ENCODE data around the gene SDK1. TPM values are rescaled to one million over a fixed set of nuclear protein-coding genes. Genes with fewer than 3 reads are reported as not detected.

SDK1 gene
- total and polyA plus RNA-seq, 4 donors, result 1.9 to 46.3 (median 12.4) TPM

- H3K4me3 ChIP-seq (ENCODE audit: low read length in 2 of 2), result no peak overlapping the region
- no peaks in the 10 kb centered on the region for H3K27me3 ChIP-seq (ENCODE audit: control insufficient read depth in 1 of 2, insufficient read depth in 2 of 2, low read length in 1 of 2)
- WGBS, 2 donors, result 93 to 95% methylated on average over 4 of the region's 4 CpGs
- DNase-seq, result no peak
- no peak overlapping the region for H3K27ac ChIP-seq (ENCODE audit: low read depth in 1 of 2, low read length in 2 of 2)
- no peaks in the 10 kb centered on the region for H3K4me1 ChIP-seq (ENCODE audit: control insufficient read depth in 1 of 2, insufficient read depth in 2 of 2, low read length in 2 of 2)
- H3K36me3 ChIP-seq (ENCODE audit: control insufficient read depth in 1 of 2, insufficient read depth in 2 of 2, low read length in 1 of 2), result peaks cover 0 to 2% of the 10 kb centered on the region in 2 donors
- ATAC-seq (ENCODE audit: low FRiP score), result no peak
- no peaks in the 10 kb centered on the region for H3K9me3 ChIP-seq (ENCODE audit: control insufficient read depth, low read length)
- intact Hi-C loops (cut with DNase I), result no loop called here
Observed at GRCh38 chr7:3643091-3643490, 342.0 kb downstream of the SDK1 start.

- Histone ChIP-seq H3K4me1 (ENCODE audit: control insufficient read depth in 1 of 2, insufficient read depth in 2 of 2, low read length in 2 of 2) (no peaks in the 10 kb centered on the region), H3K27ac (ENCODE audit: low read depth in 1 of 2, low read length in 2 of 2) (no peak overlapping the region), H3K9me3 (ENCODE audit: control insufficient read depth, low read length) (no peaks in the 10 kb centered on the region), H3K4me3 (ENCODE audit: low read length in 2 of 2) (no peak overlapping the region), H3K36me3 (ENCODE audit: control insufficient read depth in 1 of 2, insufficient read depth in 2 of 2, low read length in 1 of 2) (peaks cover 0 to 3% of the 10 kb centered on the region in 2 donors), H3K27me3 (ENCODE audit: control insufficient read depth in 1 of 2, insufficient read depth in 2 of 2, low read length in 1 of 2) (no peaks in the 10 kb centered on the region)
- ATAC-seq (ENCODE audit: low FRiP score), result no peak
- 95 to 97% methylated on average over 2 of the region's 2 CpGs for WGBS, 2 donors
- intact Hi-C loops (cut with DNase I), result no loop called here
- no peak for DNase-seq
Observed at GRCh38 chr7:3648276-3648675, 347.2 kb downstream of the SDK1 start.

- Histone ChIP-seq H3K9me3 (ENCODE audit: control insufficient read depth, low read length) (no peaks in the 10 kb centered on the region), H3K36me3 (ENCODE audit: control insufficient read depth in 1 of 2, insufficient read depth in 2 of 2, low read length in 1 of 2) (peaks cover 0 to 3% of the 10 kb centered on the region in 2 donors), H3K27me3 (ENCODE audit: control insufficient read depth in 1 of 2, insufficient read depth in 2 of 2, low read length in 1 of 2) (no peaks in the 10 kb centered on the region), H3K27ac (ENCODE audit: low read depth in 1 of 2, low read length in 2 of 2) (no peak overlapping the region), H3K4me1 (ENCODE audit: control insufficient read depth in 1 of 2, insufficient read depth in 2 of 2, low read length in 2 of 2) (no peaks in the 10 kb centered on the region), H3K4me3 (ENCODE audit: low read length in 2 of 2) (no peak overlapping the region)
- no peak for DNase-seq
- no peak for ATAC-seq (ENCODE audit: low FRiP score)
- WGBS, 2 donors, result 91 to 93% methylated on average over 2 of the region's 2 CpGs
- intact Hi-C loops (cut with DNase I), result no loop called here
Observed at GRCh38 chr7:3649250-3649649, 348.2 kb downstream of the SDK1 start.

GRCh38 chr7:3649678-3650440 lies 348.8 kb downstream of the SDK1 start:
- 91% methylated on average over 10 of the region's 10 CpGs for WGBS, 2 donors
- H3K27ac ChIP-seq (ENCODE audit: low read depth in 1 of 2, low read length in 2 of 2), result no peak overlapping the region
- no peaks in the 10 kb centered on the region for H3K27me3 ChIP-seq (ENCODE audit: control insufficient read depth in 1 of 2, insufficient read depth in 2 of 2, low read length in 1 of 2)
- no peaks in the 10 kb centered on the region for H3K9me3 ChIP-seq (ENCODE audit: control insufficient read depth, low read length)
- peak; percentile 41 for ATAC-seq (ENCODE audit: low FRiP score)
- no peaks in the 10 kb centered on the region for H3K4me1 ChIP-seq (ENCODE audit: control insufficient read depth in 1 of 2, insufficient read depth in 2 of 2, low read length in 2 of 2)
- no peak for DNase-seq
- intact Hi-C loops (cut with DNase I), result no loop called here
- H3K4me3 ChIP-seq (ENCODE audit: low read length in 2 of 2), result no peak overlapping the region
- H3K36me3 ChIP-seq (ENCODE audit: control insufficient read depth in 1 of 2, insufficient read depth in 2 of 2, low read length in 1 of 2), result peaks cover 0 to 3% of the 10 kb centered on the region in 2 donors

- Histone ChIP-seq H3K27me3 (ENCODE audit: control insufficient read depth in 1 of 2, insufficient read depth in 2 of 2, low read length in 1 of 2) (no peaks in the 10 kb centered on the region), H3K4me3 (ENCODE audit: low read length in 2 of 2) (no peak overlapping the region), H3K4me1 (ENCODE audit: control insufficient read depth in 1 of 2, insufficient read depth in 2 of 2, low read length in 2 of 2) (no peaks in the 10 kb centered on the region), H3K27ac (ENCODE audit: low read depth in 1 of 2, low read length in 2 of 2) (no peak overlapping the region), H3K9me3 (ENCODE audit: control insufficient read depth, low read length) (no peaks in the 10 kb centered on the region), H3K36me3 (ENCODE audit: control insufficient read depth in 1 of 2, insufficient read depth in 2 of 2, low read length in 1 of 2) (peaks cover 0 to 3% of the 10 kb centered on the region in 2 donors)
- no peak for DNase-seq
- 93 to 97% methylated on average over 2 of the region's 2 CpGs for WGBS, 2 donors
- intact Hi-C loops (cut with DNase I), result no loop called here
- no peak for ATAC-seq (ENCODE audit: low FRiP score)
Observed at GRCh38 chr7:3650844-3651243, 349.8 kb downstream of the SDK1 start.

- DNase-seq (no peak), ATAC-seq (ENCODE audit: low FRiP score) (no peak)
- H3K36me3 ChIP-seq (ENCODE audit: control insufficient read depth in 1 of 2, insufficient read depth in 2 of 2, low read length in 1 of 2), result peaks cover 0 to 3% of the 10 kb centered on the region in 2 donors
- intact Hi-C loops (cut with DNase I), result no loop called here
- no peaks in the 10 kb centered on the region for H3K9me3 ChIP-seq (ENCODE audit: control insufficient read depth, low read length)
- WGBS, 2 donors, result 93% methylated on average over 7 of the region's 7 CpGs
- H3K27ac ChIP-seq (ENCODE audit: low read depth in 1 of 2, low read length in 2 of 2), result no peak overlapping the region
- no peaks in the 10 kb centered on the region for H3K27me3 ChIP-seq (ENCODE audit: control insufficient read depth in 1 of 2, insufficient read depth in 2 of 2, low read length in 1 of 2)
- H3K4me1 ChIP-seq (ENCODE audit: control insufficient read depth in 1 of 2, insufficient read depth in 2 of 2, low read length in 2 of 2), result no peaks in the 10 kb centered on the region
- no peak overlapping the region for H3K4me3 ChIP-seq (ENCODE audit: low read length in 2 of 2)
Observed at GRCh38 chr7:3655635-3656034, 354.6 kb downstream of the SDK1 start.

GRCh38 chr7:3657206-3657605 lies 356.2 kb downstream of the SDK1 start:
- H3K27me3 ChIP-seq (ENCODE audit: control insufficient read depth in 1 of 2, insufficient read depth in 2 of 2, low read length in 1 of 2), result no peaks in the 10 kb centered on the region
- no peak overlapping the region for H3K27ac ChIP-seq (ENCODE audit: low read depth in 1 of 2, low read length in 2 of 2)
- peaks cover 0 to 3% of the 10 kb centered on the region in 2 donors for H3K36me3 ChIP-seq (ENCODE audit: control insufficient read depth in 1 of 2, insufficient read depth in 2 of 2, low read length in 1 of 2)
- WGBS, 2 donors, result 76 to 85% methylated on average over 6 of the region's 6 CpGs
- H3K9me3 ChIP-seq (ENCODE audit: control insufficient read depth, low read length), result no peaks in the 10 kb centered on the region
- H3K4me1 ChIP-seq (ENCODE audit: control insufficient read depth in 1 of 2, insufficient read depth in 2 of 2, low read length in 2 of 2), result no peaks in the 10 kb centered on the region
- ATAC-seq (ENCODE audit: low FRiP score) (no peak), DNase-seq (no peak)
- no peak overlapping the region for H3K4me3 ChIP-seq (ENCODE audit: low read length in 2 of 2)
- intact Hi-C loops (cut with DNase I), result no loop called here

- intact Hi-C loops (cut with DNase I), result no loop called here
- no peak for ATAC-seq (ENCODE audit: low FRiP score)
- WGBS, 2 donors, result 91% methylated on average over 2 of the region's 2 CpGs
Observed at GRCh38 chr7:3668743-3669142, 367.7 kb downstream of the SDK1 start.

GRCh38 chr7:3670898-3671297 lies 369.8 kb downstream of the SDK1 start:
- intact Hi-C loops (cut with DNase I), result no loop called here
- WGBS, 2 donors, result 42 to 59% methylated on average over 4 of the region's 4 CpGs
- peaks cover 0 to 1% of the 10 kb centered on the region in 2 donors for H3K4me1 ChIP-seq (ENCODE audit: control insufficient read depth in 1 of 2, insufficient read depth in 2 of 2, low read length in 2 of 2)
- DNase-seq, result no peak
- H3K36me3 ChIP-seq (ENCODE audit: control insufficient read depth in 1 of 2, insufficient read depth in 2 of 2, low read length in 1 of 2), result peaks cover 0 to 3% of the 10 kb centered on the region in 2 donors
- H3K27ac ChIP-seq (ENCODE audit: low read depth in 1 of 2, low read length in 2 of 2), result no peak overlapping the region
- ATAC-seq (ENCODE audit: low FRiP score), result no peak
- no peak overlapping the region for H3K4me3 ChIP-seq (ENCODE audit: low read length in 2 of 2)
- no peaks in the 10 kb centered on the region for H3K9me3 ChIP-seq (ENCODE audit: control insufficient read depth, low read length)
- no peaks in the 10 kb centered on the region for H3K27me3 ChIP-seq (ENCODE audit: control insufficient read depth in 1 of 2, insufficient read depth in 2 of 2, low read length in 1 of 2)

More at GRCh38 chr7:3668743-3669142, 367.7 kb downstream of the SDK1 start:
- H3K27ac ChIP-seq (ENCODE audit: low read depth in 1 of 2, low read length in 2 of 2), result no peak overlapping the region
- DNase-seq, result no peak
- H3K27me3 ChIP-seq (ENCODE audit: control insufficient read depth in 1 of 2, insufficient read depth in 2 of 2, low read length in 1 of 2), result no peaks in the 10 kb centered on the region
- no peaks in the 10 kb centered on the region for H3K36me3 ChIP-seq (ENCODE audit: control insufficient read depth in 1 of 2, insufficient read depth in 2 of 2, low read length in 1 of 2)
- no peaks in the 10 kb centered on the region for H3K9me3 ChIP-seq (ENCODE audit: control insufficient read depth, low read length)
- H3K4me3 ChIP-seq (ENCODE audit: low read length in 2 of 2), result no peak overlapping the region
- peaks cover 0 to 1% of the 10 kb centered on the region in 2 donors for H3K4me1 ChIP-seq (ENCODE audit: control insufficient read depth in 1 of 2, insufficient read depth in 2 of 2, low read length in 2 of 2)
